Activated CD4-positive, alpha-beta T cell treated with anti-CD3 and anti-CD28 coated beads, Interleukin-2, amount 50 U/mL, for 48 hours (primary cell): ENCODE measurements around the gene CST3.
"Not testable (repeated sequence)": the region's sequence is repeated elsewhere in the genome, so short reads cannot be mapped to it uniquely, and the experiment has no call there.

Experiments used
- DNase-seq, 2 experiments: peaks; one replicate each; pipeline ENCODE4 v3.0.0-alpha.2; 2020

The CST3 gene

DNA sequence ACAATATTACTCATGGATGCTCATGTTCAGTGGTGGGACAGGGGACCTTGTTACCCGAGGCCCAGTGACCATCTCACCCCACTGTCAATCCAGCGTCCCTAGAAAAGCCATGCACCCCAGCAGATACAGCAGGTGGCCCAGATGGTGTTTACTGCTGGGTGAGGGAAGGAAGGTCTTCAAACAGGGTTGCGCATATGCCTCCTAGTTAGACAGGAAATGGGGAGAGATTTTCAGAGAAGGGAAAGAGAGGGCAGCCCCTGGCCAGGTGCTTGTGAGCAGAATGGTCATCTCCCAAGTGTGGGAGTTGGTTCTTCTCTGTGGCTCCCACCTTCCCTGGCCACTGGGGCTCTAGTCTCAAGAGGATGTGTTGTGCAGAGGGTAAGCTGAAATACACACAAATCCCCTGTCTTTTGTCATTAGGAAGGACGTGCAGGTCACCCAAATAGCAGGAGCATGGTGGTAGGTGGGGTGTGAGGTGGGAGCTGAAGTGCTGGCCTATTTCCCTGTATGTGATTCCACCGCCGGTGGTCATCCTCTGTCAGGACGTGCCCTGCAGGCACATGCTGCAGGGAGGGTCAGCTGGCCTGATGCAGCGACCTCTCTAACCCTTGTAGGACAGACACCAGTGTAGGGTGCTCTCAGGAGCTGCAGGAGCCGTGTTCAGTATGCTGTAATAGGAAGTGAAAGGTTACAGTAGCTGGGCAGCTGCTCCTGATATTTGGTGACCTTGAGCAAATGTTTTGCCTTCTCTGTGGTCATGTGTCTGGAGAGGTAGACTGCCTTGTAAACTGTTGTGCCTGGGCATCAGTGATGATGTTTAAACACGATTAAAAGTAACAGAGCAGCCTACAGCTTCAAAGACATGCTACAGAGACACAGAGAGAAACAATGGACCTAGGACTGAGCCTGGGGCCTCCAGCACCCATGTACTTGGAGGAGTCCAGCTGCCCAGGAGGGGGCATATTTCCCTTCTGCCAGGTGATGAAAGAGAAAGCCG lies 3.2 kb upstream of the CST3 start:
- no peak for DNase-seq

DNA sequence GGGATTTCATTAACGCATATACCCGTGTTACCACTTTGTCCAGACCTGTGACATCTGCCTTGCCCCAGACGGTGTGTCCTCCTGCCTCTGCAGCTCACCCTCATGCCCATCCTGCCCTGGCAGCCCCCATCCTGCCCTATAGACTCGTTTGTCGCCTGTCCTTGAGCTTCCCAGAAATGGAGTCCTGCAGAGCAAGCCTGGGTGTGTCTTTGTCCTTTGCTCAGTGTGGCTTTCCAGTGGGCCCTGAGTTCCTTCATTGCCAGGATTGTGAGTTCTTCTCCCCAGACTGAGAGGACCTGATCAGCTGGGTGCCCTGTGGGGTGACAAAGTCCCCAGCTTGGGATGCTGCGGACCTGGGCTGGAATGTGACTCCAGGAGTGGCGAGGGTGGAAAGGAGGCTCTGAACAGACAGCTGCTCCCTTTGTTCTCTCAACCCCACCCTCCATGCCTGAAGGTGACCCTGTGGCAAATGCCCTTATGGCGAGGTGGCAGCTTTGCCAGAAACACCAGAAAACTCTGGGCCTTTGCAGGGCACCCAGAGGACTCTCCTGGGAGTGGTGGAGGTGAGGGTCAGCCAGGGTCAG lies 2.4 kb upstream of the CST3 start:
- no peak for DNase-seq

DNA sequence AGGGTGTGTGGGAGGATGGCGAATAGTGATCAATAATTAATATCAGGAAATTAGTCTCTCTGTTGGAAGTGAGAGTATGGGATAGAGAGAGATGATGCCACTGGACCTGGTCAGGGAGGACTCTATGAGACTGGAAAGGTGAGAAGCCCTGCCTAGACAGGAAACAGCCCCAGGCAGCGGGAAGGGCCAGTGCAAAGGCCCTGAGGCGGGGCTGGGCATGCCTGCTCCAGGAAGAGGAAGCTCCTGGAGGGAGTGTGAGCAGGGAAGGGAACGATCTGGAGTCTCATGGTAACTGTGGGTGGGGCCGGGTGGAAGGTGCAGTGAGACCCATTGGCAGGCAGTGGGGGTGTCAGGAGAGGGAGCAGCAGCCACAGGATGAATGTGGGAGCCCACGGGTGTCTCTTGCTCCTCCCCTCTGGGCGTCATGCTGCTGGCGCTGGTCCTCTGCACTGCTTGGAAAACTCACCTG lies 1.8 kb upstream of the CST3 start:
- DNase-seq = no peak

DNA sequence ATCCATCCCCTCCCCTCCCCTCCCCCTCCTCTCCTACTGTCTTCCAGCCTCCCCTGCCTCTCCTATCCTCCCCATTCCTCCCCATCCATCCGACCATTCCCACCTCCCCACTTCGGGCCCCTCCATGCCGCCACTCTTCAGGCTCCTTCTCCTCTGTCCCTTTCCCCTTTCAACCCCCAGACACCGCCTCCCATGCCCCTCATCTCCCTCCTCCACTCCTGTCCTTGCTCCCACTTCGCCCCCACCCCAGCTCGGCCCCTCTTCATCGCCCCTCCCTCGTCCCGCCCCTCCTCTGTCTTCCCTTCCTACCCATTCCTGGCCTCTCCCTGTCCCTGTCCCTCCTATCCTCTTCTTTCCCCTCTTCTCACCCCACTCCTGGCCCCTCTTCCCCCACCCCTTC lies 554 bp upstream of the CST3 start:
- DNase-seq = no peak

DNA sequence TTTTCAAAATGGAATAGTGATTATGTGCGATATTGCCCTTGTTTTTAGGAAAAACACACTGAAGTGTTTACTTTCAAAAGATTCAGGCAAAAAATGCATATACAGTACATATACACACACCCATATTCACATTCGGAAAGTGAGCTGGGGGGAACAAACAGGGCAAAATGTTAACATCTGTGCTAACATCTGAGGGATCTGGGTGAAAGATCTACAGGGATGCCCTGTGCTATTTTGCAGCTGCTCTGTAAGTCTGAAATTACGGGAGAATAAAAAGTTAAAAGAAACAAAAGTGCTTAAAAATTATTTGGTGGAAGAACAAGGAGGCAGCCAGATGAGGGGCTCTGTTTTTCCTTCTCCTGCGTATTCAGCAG lies 860 bp downstream of the CST3 start:
- no peak for DNase-seq

DNA sequence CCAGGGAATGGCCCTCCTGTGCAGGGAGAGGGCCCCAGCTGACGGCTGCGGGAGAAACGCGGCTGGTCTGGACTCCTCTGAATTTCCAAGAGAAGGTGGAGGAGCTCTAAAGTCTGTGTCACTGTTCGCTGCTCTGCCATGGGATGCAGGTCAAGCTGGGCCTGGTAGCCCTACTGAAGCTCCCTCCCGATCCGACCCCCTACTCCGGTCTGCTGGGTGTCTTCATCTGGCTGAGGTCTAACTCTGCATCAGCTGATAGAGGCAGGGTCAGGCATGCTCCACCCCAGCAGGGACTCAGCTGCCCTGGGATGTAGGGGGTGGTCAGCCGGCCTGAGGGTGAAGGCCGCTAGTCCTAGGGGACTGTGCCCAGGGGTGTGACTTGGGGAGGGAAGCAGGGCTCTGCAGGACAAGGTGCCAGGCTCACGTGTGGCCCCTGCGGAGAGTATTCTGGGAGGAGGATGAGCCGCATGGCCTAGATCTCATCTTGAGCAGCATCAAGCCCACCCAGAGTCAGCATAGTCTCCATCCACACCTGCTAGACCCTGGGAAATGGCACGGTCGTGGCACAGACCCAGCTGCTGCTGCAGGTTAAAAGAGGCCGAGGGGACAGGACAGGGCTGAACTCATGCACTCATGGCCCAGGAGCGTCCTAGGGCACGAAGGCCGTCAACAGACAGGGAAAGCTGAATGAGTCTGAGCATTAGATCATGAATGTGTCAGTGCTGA lies 1.4 kb downstream of the CST3 start:
- DNase-seq = no peak

DNA sequence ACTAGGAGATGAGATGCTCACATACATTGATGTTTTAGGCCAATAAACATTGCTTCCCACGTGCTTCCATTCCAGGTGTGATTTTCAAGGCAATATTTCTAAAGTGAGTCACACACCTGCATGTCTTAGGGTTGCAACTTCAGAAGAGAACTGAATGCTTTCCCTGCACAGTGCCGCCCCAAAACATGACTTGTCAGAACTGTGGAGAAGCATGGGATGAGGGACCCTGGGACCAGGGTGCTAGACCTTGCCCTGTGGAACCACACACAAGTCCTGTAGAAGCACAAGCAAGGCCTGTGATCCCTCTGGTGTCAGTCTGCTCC lies 2.0 kb downstream of the CST3 start:
- DNase-seq = not testable (repeated sequence)

DNA sequence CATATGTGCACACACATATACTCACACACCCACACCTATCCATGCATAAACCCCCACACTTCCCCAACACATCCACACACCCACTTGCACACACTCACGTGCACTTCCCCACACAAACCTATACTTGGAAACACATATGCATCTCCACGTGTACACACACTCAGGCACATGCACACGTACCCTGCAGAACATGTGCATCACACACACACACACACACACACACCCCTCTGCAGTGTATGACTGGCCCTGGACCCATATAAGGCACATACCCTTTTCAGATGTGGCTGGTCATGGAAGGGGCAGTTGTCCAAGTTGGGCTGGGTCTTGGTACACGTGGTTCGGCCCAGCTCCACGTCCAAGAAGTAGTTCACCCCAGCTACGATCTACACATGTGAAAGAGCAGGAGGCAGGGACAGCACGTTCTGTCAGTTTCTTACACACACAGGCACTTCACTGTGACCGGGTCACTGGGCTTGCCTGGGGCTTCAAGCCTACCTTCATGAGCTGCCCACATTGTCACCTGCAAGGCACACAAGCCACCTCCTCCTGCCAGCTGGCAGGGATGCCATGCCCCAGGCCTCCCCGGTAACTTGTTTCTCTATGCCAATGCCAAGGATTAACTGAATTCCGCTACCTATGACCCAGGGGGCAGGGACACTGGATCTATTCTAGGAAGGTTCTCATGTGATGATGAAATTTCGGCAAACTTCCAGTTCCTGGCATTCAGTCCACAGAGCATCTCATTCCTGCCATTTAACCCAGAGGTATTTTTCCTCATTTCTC lies 2.6 kb downstream of the CST3 start:
- DNase-seq = no peak

DNA sequence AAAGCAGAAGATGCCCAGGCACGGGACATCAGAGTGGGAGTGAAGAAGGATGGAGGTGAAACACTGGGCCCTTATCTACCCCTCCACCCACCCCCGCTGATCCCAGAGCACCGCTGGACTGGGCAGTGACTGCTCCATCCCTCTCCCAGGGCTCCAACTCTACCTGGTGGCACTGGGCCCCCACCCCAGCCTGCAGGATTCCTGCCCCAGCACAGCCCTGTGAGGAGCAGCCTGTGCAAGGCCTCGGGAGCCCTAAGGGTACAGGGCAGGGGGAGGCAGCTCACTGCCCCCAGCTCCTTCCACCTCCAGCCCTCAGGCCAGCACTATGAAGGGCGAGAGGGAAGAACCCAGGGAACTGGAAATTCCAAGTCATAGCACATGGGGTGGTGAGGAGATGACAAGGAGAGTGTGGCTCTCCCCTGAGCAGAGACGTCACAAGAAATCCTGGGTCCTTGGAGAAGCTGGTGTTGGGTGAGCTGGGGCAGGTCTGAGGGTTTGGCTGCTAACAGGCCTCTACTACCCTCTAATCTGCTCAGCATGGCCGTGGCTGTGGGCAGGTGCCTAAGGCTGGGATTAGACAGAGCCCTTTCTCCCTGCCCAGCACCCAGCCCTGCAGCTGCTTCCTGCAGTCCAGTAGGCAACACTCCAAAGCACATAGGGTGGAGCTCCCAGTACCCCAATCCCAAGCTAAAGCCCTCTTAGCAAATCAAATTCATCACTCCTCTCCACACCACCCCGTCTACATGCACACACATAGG lies 3.5 kb downstream of the CST3 start:
- DNase-seq = no peak

DNA sequence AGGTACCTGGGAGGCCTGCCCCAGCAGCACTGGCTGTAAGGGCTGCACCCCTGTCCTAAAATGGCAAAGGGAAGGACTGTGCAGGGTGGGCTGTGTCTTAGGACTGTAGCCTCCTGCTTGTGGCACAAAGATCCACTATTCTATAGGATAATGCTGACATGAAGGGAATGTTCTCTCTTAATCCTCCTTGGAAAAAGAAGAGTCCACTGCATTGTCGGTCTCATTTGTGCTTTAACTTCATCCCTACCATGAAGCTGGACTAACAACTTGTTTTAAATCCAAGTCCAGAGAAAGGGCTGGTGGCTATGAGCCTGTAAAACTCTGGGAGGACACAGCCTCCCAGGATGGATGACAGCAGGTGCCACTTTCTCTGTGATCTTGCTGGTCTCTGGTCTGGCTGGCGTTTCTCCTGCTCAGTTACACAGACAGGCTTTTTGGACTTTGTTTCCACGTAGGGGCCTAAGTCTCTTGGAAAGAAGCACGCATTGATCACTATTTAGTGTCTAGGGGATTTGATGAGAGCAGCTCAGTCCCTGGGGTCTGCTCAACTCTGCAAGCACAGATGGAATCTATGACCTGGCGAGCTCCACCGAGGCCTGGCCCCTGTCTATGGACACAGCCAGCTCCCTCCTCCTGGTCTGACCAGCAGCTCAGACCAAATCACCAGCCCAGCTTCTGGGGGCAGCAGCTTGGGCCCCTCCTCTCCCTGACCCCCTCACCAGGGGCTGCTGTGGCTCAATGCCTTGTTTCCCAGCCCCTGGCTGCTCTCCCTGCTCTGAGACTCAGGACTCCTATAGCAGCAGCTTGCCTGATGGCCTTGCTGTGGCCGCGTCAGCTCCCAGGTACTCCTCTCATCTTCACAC lies 4.8 kb downstream of the CST3 start:
- no peak for DNase-seq

DNA sequence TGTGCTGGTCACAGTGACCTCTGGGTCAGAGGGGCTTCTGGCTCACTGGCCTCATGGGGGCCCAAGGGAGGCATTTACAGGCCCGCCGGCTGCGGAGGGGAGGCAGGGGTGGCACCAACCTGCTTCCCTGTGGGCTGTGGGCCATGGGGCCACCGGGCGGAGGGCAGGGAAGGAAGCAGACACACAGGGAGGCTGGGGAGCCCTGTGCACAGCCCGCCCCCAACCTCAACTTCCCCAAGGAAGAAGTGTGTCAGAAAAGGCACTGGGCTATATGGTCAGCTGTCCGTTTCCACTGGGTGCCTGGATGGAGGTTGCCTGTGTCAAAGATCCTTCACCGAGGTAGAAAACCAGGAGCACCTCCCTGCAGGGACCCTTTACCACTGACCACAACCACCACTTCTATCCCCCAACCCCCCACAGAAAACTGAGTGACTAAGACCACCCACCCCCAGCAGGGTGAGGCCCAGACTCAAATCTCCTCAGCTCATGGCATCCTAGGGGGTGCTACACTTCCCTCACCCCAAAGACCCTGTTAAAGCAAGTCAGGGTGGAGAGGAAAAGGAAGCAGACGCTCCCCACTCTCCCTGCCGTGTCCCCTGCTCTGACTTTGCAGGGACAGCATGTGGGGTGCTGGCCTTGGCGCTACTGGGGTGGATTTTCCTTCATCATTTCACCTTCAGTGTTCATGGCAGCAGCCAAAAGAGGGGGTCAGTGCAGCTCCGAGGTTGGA lies 5.6 kb downstream of the CST3 start:
- DNase-seq = no peak

DNA sequence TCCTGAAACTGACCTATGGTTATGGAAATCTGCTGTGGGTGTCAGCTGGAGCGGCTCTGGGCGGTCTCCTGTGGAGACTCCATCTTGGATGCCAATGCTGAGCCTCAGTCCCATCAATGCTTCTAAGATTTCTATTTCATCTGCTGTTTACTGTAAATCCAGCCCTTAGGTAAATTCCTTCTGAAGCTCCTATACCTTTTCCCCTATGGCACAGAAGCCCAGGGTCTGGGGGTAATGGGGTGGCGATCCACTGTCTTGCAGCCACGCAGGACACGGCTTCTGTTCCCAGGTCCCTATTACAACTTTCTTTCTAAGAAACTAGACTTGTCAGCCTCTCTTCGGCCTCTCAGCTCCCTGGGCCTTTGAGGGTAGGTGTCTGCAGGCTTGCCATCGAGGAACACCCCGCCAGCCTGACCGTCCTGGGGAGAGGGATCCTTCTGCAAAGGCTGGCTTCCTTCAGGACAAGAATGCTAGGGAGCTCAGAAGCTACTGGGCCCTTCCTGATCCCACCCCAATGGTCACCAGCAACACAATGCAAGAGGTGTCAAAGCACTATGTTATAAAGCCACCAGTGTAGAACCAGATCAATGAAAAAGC lies 6.4 kb downstream of the CST3 start:
- DNase-seq = no peak

DNA sequence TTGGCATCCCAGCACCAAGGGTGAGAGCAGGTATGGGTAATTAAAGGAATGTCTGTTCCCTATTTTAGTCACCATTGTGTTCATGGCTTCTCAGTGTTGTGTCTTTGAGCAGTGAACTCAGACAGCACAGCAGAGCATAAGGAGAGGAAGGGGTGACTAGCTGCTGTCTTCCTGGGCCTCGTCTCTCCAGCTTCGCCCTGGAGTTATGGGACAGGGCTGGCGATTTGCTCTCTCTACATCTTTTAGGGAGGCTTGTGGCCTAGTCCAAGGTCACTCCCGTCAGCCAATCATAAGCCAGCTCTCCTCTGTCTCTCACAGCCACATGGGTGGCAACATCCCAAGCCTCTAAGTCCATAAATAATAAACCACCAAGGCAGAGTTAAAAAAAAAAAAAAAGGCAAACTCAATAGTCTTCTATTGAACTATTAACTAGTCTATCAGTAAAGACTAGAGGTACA lies 7.3 kb downstream of the CST3 start:
- no peak for DNase-seq

DNA sequence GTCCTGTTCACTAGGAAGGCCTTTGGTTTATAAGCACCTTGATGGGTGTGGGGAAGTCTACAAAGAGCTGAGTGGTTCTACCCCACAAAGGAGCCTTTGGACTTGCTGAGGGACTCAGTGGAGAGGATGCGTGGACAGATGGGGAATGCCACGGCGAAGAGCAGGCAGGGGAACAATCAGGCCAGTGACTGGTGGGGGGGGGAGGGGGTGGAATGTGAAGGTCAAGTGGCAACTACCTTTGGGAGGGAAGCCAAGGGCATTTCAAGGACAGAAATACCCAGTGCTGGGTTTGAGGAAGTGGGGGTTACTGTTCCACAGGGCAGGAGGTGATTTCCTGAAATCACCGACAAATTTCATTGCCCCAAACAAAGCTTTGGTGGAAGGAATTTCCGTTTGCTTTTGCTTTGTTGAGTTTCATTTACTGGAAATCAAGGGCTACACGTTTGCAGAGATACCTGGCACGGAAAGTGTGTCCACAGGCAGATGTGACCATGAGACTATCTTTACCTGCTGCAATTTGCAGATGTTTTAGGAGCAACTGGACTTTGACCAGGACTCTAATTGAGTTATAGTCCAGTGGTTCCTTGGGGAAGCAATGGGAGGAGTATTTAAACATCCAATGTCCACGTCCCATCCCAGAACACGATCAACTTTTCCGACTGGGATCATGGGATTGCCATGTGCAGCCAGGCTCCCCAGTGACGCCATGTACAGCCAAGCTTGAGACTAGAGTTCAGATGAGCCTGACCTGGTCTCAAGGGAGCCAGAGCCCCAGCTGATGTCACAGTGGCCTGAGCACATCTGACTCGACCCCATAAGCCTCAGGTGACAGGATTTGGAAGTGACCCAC lies 8.0 kb downstream of the CST3 start:
- no peak for DNase-seq

DNA sequence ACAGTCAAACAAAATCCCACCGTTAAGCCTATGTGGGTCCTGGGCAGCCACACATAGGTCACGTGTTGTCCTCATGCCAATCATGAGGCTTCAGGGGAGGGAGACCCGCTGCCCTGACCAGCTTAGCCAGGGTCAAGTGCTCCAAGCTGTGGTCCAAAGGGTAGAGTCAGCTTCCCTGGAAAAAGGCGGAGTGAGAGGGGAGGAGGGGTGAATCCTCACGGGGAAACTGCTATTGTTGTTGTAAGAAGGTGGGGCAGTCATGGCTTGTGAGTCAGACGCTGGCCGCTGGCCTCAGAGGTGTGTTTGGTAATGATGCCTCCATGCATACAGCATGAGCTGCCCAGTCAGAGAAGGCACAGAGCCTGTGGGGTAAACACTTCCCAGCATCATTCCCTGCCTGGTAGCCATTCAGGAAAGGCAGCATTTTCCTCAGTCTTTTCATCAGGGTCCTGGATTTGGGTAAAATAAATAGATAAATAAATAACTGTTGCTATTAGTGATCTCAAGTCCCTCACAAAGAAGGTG lies 8.7 kb downstream of the CST3 start:
- no peak for DNase-seq

DNA sequence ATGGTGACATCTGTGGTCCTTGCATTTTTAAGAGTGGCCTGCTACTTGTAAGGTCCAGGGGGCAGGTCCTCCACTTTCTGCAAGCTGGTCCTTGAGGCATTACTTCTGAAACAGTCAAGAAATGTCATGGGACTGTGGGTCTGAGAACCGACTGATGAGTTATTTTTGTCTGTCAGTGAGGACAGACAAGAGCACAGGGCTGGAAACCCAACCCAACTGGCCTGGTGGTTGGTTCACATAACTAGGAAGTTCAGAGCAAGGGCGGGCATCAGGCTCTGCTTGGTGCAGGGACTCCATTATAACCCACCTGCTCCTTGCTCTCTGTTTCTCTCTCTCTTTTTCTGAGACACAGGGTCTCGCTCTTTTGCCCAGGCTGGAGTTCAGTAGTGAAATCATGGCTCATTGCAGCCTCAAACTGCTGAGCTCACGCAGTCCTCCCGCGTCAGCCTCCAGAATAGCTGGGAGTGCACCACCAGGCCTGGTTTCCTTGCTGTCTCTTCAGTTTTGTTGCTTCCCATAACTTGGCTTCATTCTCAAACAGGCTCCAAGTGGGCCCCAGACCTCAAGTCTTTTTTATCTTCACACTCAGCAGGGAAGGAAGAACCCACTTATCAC lies 9.2 kb downstream of the CST3 start:
- no peak for DNase-seq

DNA sequence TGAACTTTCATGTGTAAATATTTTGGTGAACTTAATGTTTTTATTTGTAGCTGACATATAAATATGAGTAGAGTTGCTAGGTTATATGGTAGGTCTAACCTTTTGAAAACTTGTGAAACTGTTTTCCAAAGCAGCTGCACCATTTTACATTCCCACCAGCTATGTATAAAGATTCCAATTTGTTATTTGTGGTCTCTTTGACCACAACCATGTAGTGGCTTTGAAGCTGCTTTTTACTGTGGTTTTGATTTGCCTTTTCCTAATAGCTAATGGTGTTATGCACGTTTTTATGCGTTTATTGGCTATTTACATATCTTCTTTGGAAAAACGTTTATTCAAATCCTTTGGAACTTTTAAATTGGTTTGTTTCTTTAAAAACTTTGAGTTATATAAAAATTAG lies 10.3 kb downstream of the CST3 start:
- DNase-seq = no peak

DNA sequence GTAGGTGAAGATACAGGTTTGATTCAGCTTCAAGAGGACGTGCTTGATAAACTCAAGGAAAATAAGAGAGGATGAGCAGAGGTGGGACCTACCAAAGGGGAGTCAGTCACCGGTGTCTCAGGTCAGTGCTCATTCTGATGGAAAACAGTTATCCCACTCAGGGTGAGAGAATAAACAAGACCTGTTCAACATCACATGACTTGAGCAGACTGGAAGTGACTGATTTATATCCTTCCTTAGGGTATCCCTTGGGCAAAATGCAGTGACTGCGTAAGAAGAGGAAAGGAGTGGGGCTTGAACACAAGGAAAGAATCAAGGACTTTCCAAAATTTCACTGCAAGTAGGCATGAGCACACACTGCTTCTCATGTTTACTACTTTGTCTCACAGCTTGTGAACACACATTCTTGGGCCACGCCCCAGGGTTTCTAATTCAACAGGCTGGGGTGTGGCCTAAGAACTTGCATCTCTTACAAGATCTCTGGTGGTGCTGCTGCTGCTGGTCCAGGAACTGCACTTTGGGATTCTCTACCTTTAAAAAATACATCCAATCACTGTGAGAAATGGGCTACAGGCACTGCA lies 11.6 kb downstream of the CST3 start:
- no peak for DNase-seq
